WERI-Rb-1 (cell line): ENCODE measurements around the gene PMAIP1.

Source experiments
- DNase-seq: peaks from one replicate; pipeline ENCODE4 v3.0.0-alpha.2; 2020
- H3K27ac ChIP-seq: fragments of 250-450 bp; sonication (Bioruptor Pico); 2 replicates; pipeline ENCODE4 v1.5.1; 2020; ENCODE audit warnings: mild to moderate bottlenecking, moderate library complexity
- H3K27me3 ChIP-seq: fragments of 250-450 bp; sonication (Bioruptor Pico); 2 replicates; pipeline ENCODE4 v1.5.1; 2021; ENCODE audit warnings: mild to moderate bottlenecking, low read depth, moderate library complexity; ENCODE audit not compliant: insufficient read depth, severe bottlenecking
- H3K36me3 ChIP-seq: fragments of 250-450 bp; sonication (Bioruptor Pico); 2 replicates; pipeline ENCODE4 v1.5.1; 2020; ENCODE audit warnings: mild to moderate bottlenecking, moderate library complexity
- H3K4me3 ChIP-seq: 2 replicates; pipeline ENCODE4 v1.5.1; 2011; ENCODE audit warnings: low read depth, mild to moderate bottlenecking, control low read depth, low read length
- H3K9me3 ChIP-seq: fragments of 250-450 bp; sonication (Bioruptor Pico); 2 replicates; pipeline ENCODE4 v1.5.1; 2021; ENCODE audit warnings: mild to moderate bottlenecking, moderate library complexity; ENCODE audit not compliant: severe bottlenecking
- TF ChIP-seq, protein P1 (sequence below): IDR thresholded peaks from 2 replicates; pipeline ENCODE4 v1.5.1; 2011; ENCODE audit warnings: low read depth, mild to moderate bottlenecking, control low read depth, inconsistent platforms, low read length

Gene PMAIP1

DNA sequence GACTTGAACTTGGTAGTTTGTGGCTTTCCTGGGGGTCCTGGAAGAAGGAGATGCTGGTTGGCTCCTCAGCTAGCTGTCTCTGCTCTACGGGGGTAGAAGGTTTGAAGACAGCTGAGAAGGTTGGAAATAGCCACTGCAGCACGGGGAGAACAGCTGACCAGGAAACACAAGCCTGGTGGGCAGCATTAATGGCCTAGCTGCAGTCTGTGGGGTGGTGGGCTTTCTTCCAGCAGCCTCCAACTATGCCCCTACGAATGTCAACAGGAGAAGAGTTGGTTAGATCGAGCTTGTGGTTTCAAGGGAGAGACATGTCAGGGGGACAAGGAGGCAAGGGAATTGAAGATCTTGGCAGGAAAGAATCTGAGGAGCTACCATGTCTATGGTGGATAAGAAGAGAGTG is 38.9 kb downstream of the PMAIP1 start:
- Histone ChIP-seq H3K27ac (no peak overlapping the region), H3K4me3 (no peak overlapping the region), H3K36me3 (no peaks in the 10 kb centered on the region), H3K9me3 (no peaks in the 10 kb centered on the region), H3K27me3 (no peaks in the 10 kb centered on the region)
- TF ChIP-seq, protein P1, sequence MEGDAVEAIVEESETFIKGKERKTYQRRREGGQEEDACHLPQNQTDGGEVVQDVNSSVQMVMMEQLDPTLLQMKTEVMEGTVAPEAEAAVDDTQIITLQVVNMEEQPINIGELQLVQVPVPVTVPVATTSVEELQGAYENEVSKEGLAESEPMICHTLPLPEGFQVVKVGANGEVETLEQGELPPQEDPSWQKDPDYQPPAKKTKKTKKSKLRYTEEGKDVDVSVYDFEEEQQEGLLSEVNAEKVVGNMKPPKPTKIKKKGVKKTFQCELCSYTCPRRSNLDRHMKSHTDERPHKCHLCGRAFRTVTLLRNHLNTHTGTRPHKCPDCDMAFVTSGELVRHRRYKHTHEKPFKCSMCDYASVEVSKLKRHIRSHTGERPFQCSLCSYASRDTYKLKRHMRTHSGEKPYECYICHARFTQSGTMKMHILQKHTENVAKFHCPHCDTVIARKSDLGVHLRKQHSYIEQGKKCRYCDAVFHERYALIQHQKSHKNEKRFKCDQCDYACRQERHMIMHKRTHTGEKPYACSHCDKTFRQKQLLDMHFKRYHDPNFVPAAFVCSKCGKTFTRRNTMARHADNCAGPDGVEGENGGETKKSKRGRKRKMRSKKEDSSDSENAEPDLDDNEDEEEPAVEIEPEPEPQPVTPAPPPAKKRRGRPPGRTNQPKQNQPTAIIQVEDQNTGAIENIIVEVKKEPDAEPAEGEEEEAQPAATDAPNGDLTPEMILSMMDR: no peak
- no peak for DNase-seq

DNA sequence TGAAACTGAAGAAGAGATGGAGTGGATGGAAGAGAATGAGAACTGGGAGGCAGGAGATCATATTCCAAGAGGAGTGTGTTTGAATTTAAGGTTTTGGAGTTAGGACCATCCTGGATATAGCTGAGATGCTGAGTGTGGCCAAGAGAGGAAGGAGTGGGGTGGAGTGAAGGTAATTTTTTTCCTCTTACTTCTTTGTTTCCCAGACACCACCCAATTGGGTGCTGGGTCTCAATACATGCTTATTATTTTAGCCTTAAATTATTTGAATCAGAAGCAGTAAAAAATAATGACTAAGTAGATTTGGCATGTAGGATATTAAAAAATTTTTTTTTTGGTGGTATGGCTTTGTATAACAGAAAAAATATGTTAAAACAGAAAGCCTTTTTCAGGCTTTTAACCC is 39.3 kb downstream of the PMAIP1 start:
- Histone ChIP-seq H3K27ac (no peak overlapping the region), H3K36me3 (no peaks in the 10 kb centered on the region), H3K9me3 (no peaks in the 10 kb centered on the region), H3K27me3 (no peaks in the 10 kb centered on the region), H3K4me3 (no peak overlapping the region)
- TF ChIP-seq, protein P1: no peak
- DNase-seq: no peak

GRCh38 chr18:59940068-59940467 is 40.3 kb downstream of the PMAIP1 start:
- H3K9me3 ChIP-seq: no peaks in the 10 kb centered on the region
- TF ChIP-seq, protein P1: no peak
- DNase-seq: no peak
- no peaks in the 10 kb centered on the region for H3K36me3 ChIP-seq
- no peak overlapping the region for H3K27ac ChIP-seq
- no peaks in the 10 kb centered on the region for H3K27me3 ChIP-seq
- H3K4me3 ChIP-seq: no peak overlapping the region

DNA sequence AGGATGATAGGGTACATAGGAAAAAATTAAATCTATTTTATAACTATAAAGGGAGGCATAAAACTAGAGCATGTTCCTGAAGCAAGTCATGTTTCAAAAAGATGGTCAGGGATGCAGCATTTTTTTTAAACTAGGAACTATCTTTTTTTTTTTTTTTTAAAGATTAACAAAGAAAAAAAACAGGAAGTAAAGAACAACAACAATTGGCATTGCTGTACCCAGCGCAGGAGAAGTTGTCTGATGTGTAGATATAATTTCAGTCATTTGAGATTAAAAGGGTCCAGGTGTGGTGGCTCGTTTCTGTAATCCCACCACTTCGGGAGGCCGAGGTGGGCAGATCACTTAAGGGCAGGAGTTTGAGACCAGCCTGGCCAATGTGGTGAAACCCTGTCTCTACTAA is 41.5 kb downstream of the PMAIP1 start:
- Histone ChIP-seq H3K4me3 (no peak overlapping the region), H3K27ac (no peak overlapping the region), H3K36me3 (no peaks in the 10 kb centered on the region), H3K27me3 (no peaks in the 10 kb centered on the region), H3K9me3 (no peaks in the 10 kb centered on the region)
- TF ChIP-seq, protein P1: no peak
- DNase-seq: no peak

GRCh38 chr18:59942601-59943000 is 42.8 kb downstream of the PMAIP1 start:
- DNase-seq: no peak
- H3K4me3 ChIP-seq: no peak overlapping the region
- no peak overlapping the region for H3K27ac ChIP-seq
- no peaks in the 10 kb centered on the region for H3K9me3 ChIP-seq
- no peaks in the 10 kb centered on the region for H3K27me3 ChIP-seq
- H3K36me3 ChIP-seq: no peaks in the 10 kb centered on the region
- TF ChIP-seq, protein P1: no peak

- Histone ChIP-seq H3K4me3 (no peak overlapping the region), H3K9me3 (no peaks in the 10 kb centered on the region), H3K27ac (no peak overlapping the region), H3K27me3 (no peaks in the 10 kb centered on the region), H3K36me3 (no peaks in the 10 kb centered on the region)
- no peak for DNase-seq
- TF ChIP-seq, protein P1: no peak
Observed at GRCh38 chr18:59945544-59945943, 45.7 kb downstream of the PMAIP1 start.
